ENCODE data around the gene OTUD3.

The OTUD3 gene

DNA sequence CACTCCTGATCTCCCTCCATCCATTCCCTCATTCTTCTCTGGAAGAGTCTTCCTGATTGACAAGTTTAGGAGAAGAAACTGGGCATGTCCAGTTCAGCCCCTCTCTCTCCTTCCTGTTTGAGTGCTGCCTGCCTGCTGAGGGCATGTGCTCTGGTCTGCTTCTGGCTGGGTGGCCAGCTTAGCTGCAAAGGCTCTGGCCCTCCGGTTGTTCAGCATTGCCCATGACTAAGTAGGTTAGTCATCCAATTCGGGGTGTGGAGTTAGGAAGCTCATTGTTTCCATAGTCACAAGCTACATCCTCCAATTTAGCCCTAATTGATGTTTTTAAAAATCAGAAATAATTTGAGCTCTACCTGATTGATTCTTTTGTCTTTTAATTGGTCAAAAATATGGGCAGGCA lies 66.8 kb downstream of the OTUD3 start:
- DNase-seq (ENCODE audit: low read depth) = no peak

DNA sequence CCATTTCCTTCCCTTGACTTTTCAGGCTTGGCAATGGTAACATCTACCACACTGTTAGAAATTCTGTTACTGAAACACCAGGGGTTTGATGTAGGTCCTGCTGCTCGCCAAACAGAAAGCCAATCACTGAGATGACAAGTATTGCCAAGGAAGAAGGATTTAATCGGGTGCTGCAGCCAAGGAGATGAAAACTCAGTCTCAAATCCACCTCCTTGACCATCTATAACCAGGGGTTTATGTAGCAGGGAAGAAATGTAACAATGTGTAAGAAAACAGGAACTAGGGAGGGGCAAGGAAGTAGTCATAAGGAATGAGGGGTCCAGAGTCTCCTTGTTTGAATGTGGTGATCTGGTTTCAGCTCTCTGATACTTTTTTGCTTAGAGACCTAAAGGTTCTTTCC lies 71.9 kb downstream of the OTUD3 start:
- no peak for DNase-seq (ENCODE audit: low read depth)

DNA sequence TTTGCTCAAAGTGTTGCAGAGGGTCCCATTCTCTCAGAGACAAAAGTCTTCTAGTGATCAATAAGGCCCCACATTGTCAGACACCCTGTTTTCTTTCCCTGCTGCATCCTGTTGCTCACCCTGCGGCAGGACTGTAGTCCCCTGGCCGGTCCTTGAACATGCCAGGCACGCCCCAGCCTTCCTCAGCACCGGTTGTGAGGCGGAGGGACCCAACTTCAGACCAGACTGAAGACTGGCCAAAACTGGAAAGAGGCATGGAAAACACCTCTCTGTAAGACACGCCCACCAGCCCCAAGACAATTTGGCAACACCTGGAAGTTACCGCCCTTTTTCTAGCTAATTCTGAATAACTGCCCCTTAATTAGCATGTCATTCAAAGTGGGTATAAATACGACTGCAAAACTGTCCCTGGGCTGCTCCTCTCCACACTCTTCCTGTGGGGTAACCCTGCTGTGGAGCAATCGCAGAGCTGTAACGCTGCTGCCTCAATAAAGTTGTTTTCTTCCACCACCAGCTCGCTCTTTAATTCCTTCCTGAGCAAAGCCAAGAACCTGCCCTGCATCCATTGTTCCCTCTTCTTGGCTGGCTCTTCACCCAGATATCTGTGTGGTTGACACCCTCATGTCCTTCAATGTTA lies 73.5 kb downstream of the OTUD3 start:
- DNase-seq (ENCODE audit: low read depth) = no peak

DNA sequence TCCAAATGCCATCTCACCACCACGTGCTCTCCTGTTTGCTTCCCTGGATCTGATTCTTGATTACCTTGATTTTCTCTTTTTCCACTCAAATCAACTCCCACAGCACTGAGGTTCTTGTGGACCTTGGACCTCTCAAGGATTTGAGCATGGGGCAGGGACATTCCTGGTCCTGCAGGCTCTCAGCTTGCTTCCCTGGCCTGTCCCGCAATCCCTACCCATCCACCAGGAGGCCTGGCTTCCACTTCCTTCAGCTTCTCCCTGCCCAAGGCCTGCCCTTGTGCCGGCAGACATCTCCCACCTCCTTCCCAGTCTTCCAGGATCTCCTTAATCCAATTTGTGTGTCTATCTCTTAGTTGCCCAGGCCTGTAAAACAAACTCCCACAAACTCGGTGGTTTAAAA lies 75.6 kb downstream of the OTUD3 start:
- no peak for DNase-seq (ENCODE audit: low read depth)

DNA sequence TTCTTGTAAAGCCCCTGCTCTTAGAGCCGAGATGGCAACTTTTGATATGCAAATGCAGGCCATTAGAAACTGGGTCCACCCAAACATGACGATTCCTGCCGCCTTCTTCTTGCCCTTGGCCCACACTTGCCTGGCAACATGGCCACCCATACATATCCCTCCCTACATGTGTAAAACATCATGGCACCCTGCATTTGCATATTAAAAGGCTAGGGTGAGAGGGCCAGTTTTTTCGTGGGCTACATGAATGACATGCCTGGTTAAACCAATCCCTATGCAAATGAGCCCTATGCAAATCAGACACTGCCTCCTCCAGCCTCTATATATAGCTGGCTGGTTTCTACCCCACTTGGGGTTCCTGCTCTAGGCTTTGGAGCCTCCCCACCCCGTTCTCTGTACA lies 78.4 kb downstream of the OTUD3 start:
- DNase-seq (ENCODE audit: low read depth) = no peak

All from CMK (cell line).